ENCODE data around the gene RNF149.
"Not testable (repeated sequence)": the region's sequence is repeated elsewhere in the genome, so short reads cannot be mapped to it uniquely, and the experiment has no call there.

RNF149 gene

GRCh38 chr2:101308432-101309210 is at the start of gene RNF149:
Gene RNF149 (minus strand): TSS chr2:101308701. CDS start chr2:101308588, 113 bp downstream.
- peak; percentile 71 for DNase-seq (ENCODE audit: low read depth, low spot score)

- DNase-seq (ENCODE audit: low read depth, low spot score) = no peak
Measured at GRCh38 chr2:101357376-101357775, 48.9 kb upstream of the RNF149 start.

- no peak for DNase-seq (ENCODE audit: low read depth, low spot score)
Measured at GRCh38 chr2:101356521-101356920, 48.0 kb upstream of the RNF149 start.

GRCh38 chr2:101356055-101356454 is 47.6 kb upstream of the RNF149 start:
- DNase-seq (ENCODE audit: low read depth, low spot score) = no peak

- DNase-seq (ENCODE audit: low read depth, low spot score) = no peak
Measured at GRCh38 chr2:101355401-101356054, 47.0 kb upstream of the RNF149 start.

- no peak for DNase-seq (ENCODE audit: low read depth, low spot score)
Measured at GRCh38 chr2:101354420-101355311, 46.2 kb upstream of the RNF149 start.

- not testable (repeated sequence) for DNase-seq (ENCODE audit: low read depth, low spot score)
Measured at GRCh38 chr2:101352631-101353030, 44.1 kb upstream of the RNF149 start.

GRCh38 chr2:101351207-101351606 is 42.7 kb upstream of the RNF149 start:
- DNase-seq (ENCODE audit: low read depth, low spot score) = no peak

GRCh38 chr2:101349893-101350662 is 41.6 kb upstream of the RNF149 start:
- no peak for DNase-seq (ENCODE audit: low read depth, low spot score)

GRCh38 chr2:101348883-101349282 is 40.4 kb upstream of the RNF149 start:
- no peak for DNase-seq (ENCODE audit: low read depth, low spot score)

GRCh38 chr2:101346909-101347308 is 38.4 kb upstream of the RNF149 start:
- no peak for DNase-seq (ENCODE audit: low read depth, low spot score)

GRCh38 chr2:101344137-101344536 is 35.6 kb upstream of the RNF149 start:
- DNase-seq (ENCODE audit: low read depth, low spot score) = no peak

GRCh38 chr2:101342625-101343008 is 34.1 kb upstream of the RNF149 start:
- DNase-seq (ENCODE audit: low read depth, low spot score) = no peak

- peak; percentile 26 for DNase-seq (ENCODE audit: low read depth, low spot score)
Measured at GRCh38 chr2:101341901-101342624, 33.6 kb upstream of the RNF149 start.

- DNase-seq (ENCODE audit: low read depth, low spot score) = no peak
Measured at GRCh38 chr2:101341421-101341820, 32.9 kb upstream of the RNF149 start.

- DNase-seq (ENCODE audit: low read depth, low spot score) = no peak
Measured at GRCh38 chr2:101340141-101340551, 31.6 kb upstream of the RNF149 start.

- DNase-seq (ENCODE audit: low read depth, low spot score) = no peak
Measured at GRCh38 chr2:101339266-101339880, 30.9 kb upstream of the RNF149 start.

GRCh38 chr2:101337877-101338276 is 29.4 kb upstream of the RNF149 start:
- DNase-seq (ENCODE audit: low read depth, low spot score) = no peak

GRCh38 chr2:101332885-101333766 is 24.6 kb upstream of the RNF149 start:
- no peak for DNase-seq (ENCODE audit: low read depth, low spot score)

Data from activated naive CD8-positive, alpha-beta T cell treated with anti-CD3 and anti-CD28 coated beads, Interleukin-2, amount 50 U/mL, for 16 hours (primary cell).